Left ventricle myocardium inferior (tissue), 1 donor: ENCODE results near the gene HLA-DOB. TPM values are rescaled to one million over a fixed set of nuclear protein-coding genes. Genes with fewer than 3 reads are reported as not detected.

Experiments used
- DNase-seq: peaks from one replicate; pipeline ENCODE4 v3.0.0-alpha.2; 2020
- H3K27ac ChIP-seq: fragments of 200-600 bp; replicated peaks from 2 replicates; pipeline ENCODE4 v1.8.0; 2021
- H3K27me3 ChIP-seq: fragments of 200-600 bp; 2 replicates; pipeline ENCODE4 v1.8.0; 2021; ENCODE audit warnings: low read depth
- H3K36me3 ChIP-seq: fragments of 200-600 bp; 2 replicates; pipeline ENCODE4 v1.8.0; 2021
- H3K4me1 ChIP-seq: fragments of 200-600 bp; 2 replicates; pipeline ENCODE4 v1.8.0; 2021
- H3K4me3 ChIP-seq: fragments of 200-600 bp; 2 replicates; pipeline ENCODE4 v1.8.0; 2021; ENCODE audit warnings: mild to moderate bottlenecking, moderate library complexity
- H3K9me3 ChIP-seq: fragments of 200-600 bp; replicated peaks from 2 replicates; pipeline ENCODE4 v1.8.0; 2021
- CTCF ChIP-seq: fragments of 200-600 bp; IDR thresholded peaks from 2 replicates; pipeline ENCODE4 v1.8.0; 2021; ENCODE audit warnings: antibody characterized with exemption, mild to moderate bottlenecking, borderline replicate concordance
- intact Hi-C: fragments of 100-400 bp; cut with micrococcal nuclease; formaldehyde crosslinking; loops from one replicate; pipeline ENCODE4 v1.11.0; 2022
- long read RNA-seq: library from polyadenylated mRNA; unstranded; transcript quantifications from one replicate; pipeline ENCODE4 v2.0.0, GENCODE V29; 2021
- total RNA-seq: library from RNA; stranded (reverse); fragmentation: NEBNext Ultra II Directional; extraction: Animal tissue kit (Norgen Biotek cat#: 25700); gene quantifications from one replicate; pipeline ENCODE4 v1.2.1, GENCODE V29; 2021
- donor health status: DM: no; HTN: yes; CAD: no; lungs with severe emphysema.

Gene HLA-DOB
- total RNA-seq = not detected
- long read RNA-seq = 0 reads

GRCh38 chr6:32816746-32817204 is at the start of gene HLA-DOB:
HLA-DOB (minus strand) TSS chr6:32817002; CDS start chr6:32816951, 51 bp downstream.
- Histone ChIP-seq H3K36me3 (no peaks in the 10 kb centered on the region), H3K4me1 (peaks cover 19% of the 10 kb centered on the region), H3K9me3 (no peaks in the 10 kb centered on the region), H3K27ac (no peak within 1 kb of the TSS), H3K4me3 (no peak within 1 kb of the TSS), H3K27me3 (no peaks in the 10 kb centered on the region)
- intact Hi-C loops = no loop called here
- DNase-seq = no peak
- no peak for TF ChIP-seq CTCF

GRCh38 chr6:32865724-32866443 is 49.1 kb upstream of the HLA-DOB start:
- no peaks in the 10 kb centered on the region for H3K36me3 ChIP-seq
- H3K9me3 ChIP-seq = no peaks in the 10 kb centered on the region
- no peak for DNase-seq
- intact Hi-C loops = loop anchor here (5.0 kb wide), 1 partner anchor 39 kb away; no protein-coding TSS in a partner anchor
- H3K4me1 ChIP-seq = peaks cover 4% of the 10 kb centered on the region
- no peaks in the 10 kb centered on the region for H3K27me3 ChIP-seq
- H3K27ac ChIP-seq = no peak overlapping the region
- no peak for TF ChIP-seq CTCF
- H3K4me3 ChIP-seq = no peak overlapping the region

GRCh38 chr6:32862725-32863124 is 45.9 kb upstream of the HLA-DOB start:
- Histone ChIP-seq H3K27me3 (no peaks in the 10 kb centered on the region), H3K36me3 (peaks cover 23% of the 10 kb centered on the region), H3K9me3 (no peaks in the 10 kb centered on the region), H3K27ac (no peak overlapping the region), H3K4me3 (no peak overlapping the region), H3K4me1 (peaks cover under 1% of the 10 kb centered on the region)
- DNase-seq = no peak
- intact Hi-C loops = no loop called here
- TF ChIP-seq CTCF = no peak

GRCh38 chr6:32860674-32861073 is 43.9 kb upstream of the HLA-DOB start:
- no peak for DNase-seq
- Histone ChIP-seq H3K36me3 (peaks cover 30% of the 10 kb centered on the region), H3K27me3 (no peaks in the 10 kb centered on the region), H3K4me1 (peaks cover 2% of the 10 kb centered on the region), H3K27ac (no peak overlapping the region), H3K4me3 (no peak overlapping the region), H3K9me3 (no peaks in the 10 kb centered on the region)
- no peak for TF ChIP-seq CTCF
- intact Hi-C loops = no loop called here

- Histone ChIP-seq H3K27ac (no peak overlapping the region), H3K27me3 (no peaks in the 10 kb centered on the region), H3K4me3 (no peak overlapping the region), H3K9me3 (no peaks in the 10 kb centered on the region), H3K4me1 (peaks cover 23% of the 10 kb centered on the region), H3K36me3 (peaks cover 30% of the 10 kb centered on the region)
- intact Hi-C loops = no loop called here
- DNase-seq = no peak
- TF ChIP-seq CTCF = no peak
These were observed 41.4 kb upstream of the HLA-DOB start for GRCh38 chr6:32858194-32858593.
